Vagina (tissue), 2 donors: ENCODE measurements around the gene LPP.

Experiments
- POLR2A ChIP-seq, 2 donors: fragments of 450-650 bp; IDR thresholded peaks; one replicate each; pipeline ENCODE4 v1.6.1; 2017; ENCODE audit warnings: antibody characterized with exemption in 2 of 2, mild to moderate bottlenecking in 2 of 2, moderate library complexity in 2 of 2
- TF ChIP-seq, protein P1 (sequence below), 3 experiments: fragments of 450-650 bp in 2 of 3; fragments of 200-600 bp in 1 of 3; sonication (generic) in 1 of 3; IDR thresholded peaks; one replicate each; pipeline ENCODE4 v1.5.1; 2017 to 2019; ENCODE audit warnings: antibody characterized with exemption in 3 of 3, mild to moderate bottlenecking in 2 of 3, moderate library complexity in 2 of 3

DNA sequence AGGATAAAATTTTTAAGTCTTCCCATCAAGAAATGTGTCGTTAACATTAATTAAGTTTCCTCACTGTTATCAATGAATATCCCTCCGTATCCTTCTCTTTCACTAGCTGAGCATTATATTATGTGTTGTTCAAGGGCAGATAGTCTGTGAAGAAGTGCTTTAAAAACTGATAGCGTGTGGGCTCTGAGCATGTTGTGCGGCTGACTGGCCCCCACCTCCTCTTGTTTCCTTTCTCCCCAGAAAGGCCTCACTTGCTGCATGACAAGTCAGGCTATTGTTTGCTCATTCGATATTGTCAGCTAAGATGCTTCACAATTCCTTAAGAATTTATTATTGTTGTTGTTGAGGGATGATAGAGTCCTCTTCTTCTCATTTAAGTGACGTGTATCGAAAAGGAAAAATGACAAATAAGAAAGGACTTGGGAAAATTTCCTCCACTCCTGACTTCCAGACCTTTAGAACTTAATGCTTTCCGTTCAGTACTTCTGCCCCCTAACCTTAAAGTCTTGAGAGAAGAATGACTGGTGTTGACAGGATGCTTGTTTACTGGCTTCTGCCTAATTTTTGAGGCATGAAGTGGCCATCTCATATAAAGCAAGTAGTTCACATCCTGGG is 298.3 kb downstream of the LPP start:
- TF ChIP-seq POLR2A (IDR thresholded peaks at IDR 0.05): no peak
- TF ChIP-seq, protein P1, sequence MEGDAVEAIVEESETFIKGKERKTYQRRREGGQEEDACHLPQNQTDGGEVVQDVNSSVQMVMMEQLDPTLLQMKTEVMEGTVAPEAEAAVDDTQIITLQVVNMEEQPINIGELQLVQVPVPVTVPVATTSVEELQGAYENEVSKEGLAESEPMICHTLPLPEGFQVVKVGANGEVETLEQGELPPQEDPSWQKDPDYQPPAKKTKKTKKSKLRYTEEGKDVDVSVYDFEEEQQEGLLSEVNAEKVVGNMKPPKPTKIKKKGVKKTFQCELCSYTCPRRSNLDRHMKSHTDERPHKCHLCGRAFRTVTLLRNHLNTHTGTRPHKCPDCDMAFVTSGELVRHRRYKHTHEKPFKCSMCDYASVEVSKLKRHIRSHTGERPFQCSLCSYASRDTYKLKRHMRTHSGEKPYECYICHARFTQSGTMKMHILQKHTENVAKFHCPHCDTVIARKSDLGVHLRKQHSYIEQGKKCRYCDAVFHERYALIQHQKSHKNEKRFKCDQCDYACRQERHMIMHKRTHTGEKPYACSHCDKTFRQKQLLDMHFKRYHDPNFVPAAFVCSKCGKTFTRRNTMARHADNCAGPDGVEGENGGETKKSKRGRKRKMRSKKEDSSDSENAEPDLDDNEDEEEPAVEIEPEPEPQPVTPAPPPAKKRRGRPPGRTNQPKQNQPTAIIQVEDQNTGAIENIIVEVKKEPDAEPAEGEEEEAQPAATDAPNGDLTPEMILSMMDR (IDR thresholded peaks at IDR 0.05): no peak
